SJSA1 (cell line): Measurements from ENCODE around the gene ARPC4. TPM values are rescaled to one million over a fixed set of nuclear protein-coding genes. Genes with fewer than 3 reads are reported as not detected.
"Not testable (repeated sequence)": the region's sequence is repeated elsewhere in the genome, so short reads cannot be mapped to it uniquely, and the experiment has no call there.

Experiments used
- DNase-seq, 2 experiments: peaks; one replicate each; pipeline ENCODE4 v3.0.0-alpha.2; 2015 to 2020; ENCODE audit warnings: low spot score in 2 of 2, low read depth in 1 of 2
- H3K27ac ChIP-seq: fragments of 250-450 bp; sonication (Bioruptor Pico); 2 replicates; pipeline ENCODE4 v1.5.1; 2020; ENCODE audit warnings: mild to moderate bottlenecking, moderate library complexity
- H3K27me3 ChIP-seq: fragments of 250-450 bp; sonication (Bioruptor Pico); replicated peaks from 2 replicates; pipeline ENCODE4 v1.5.1; 2020; ENCODE audit warnings: mild to moderate bottlenecking, moderate library complexity
- H3K36me3 ChIP-seq: fragments of 250-450 bp; sonication (Bioruptor Pico); 2 replicates; pipeline ENCODE4 v1.5.1; 2020; ENCODE audit warnings: mild to moderate bottlenecking
- H3K4me1 ChIP-seq: fragments of 250-450 bp; sonication (Bioruptor Pico); replicated peaks from 2 replicates; pipeline ENCODE4 v1.6.1; 2021; ENCODE audit warnings: mild to moderate bottlenecking
- H3K4me3 ChIP-seq: fragments of 250-450 bp; sonication (Bioruptor Pico); 2 replicates; pipeline ENCODE4 v1.5.1; 2020; ENCODE audit warnings: mild to moderate bottlenecking
- H3K9me3 ChIP-seq: fragments of 250-450 bp; sonication (Bioruptor Pico); replicated peaks from 2 replicates; pipeline ENCODE4 v1.5.1; 2020; ENCODE audit warnings: mild to moderate bottlenecking
- total RNA-seq: library from RNA; depleted of rRNA; stranded (reverse); fragments of >200 nt; shearing (Covaris generic); gene quantifications from 2 replicates; pipeline ENCODE4 v1.2.3, GENCODE V29; 2014

ARPC4 gene
- total RNA-seq, 1 experiment from 2014 or later = 270 TPM

- Histone ChIP-seq H3K4me3 (no peak overlapping the region), H3K27me3 (no peaks in the 10 kb centered on the region), H3K9me3 (no peaks in the 10 kb centered on the region), H3K27ac (no peak overlapping the region), H3K36me3 (peaks cover 23% of the 10 kb centered on the region), H3K4me1 (no peaks in the 10 kb centered on the region)
- DNase-seq = no peak
These were observed 31.9 kb upstream of the ARPC4 start for GRCh38 chr3:9760779-9761505.

GRCh38 chr3:9761919-9762318 lies 31.0 kb upstream of the ARPC4 start:
- no peak for DNase-seq
- no peaks in the 10 kb centered on the region for H3K4me1 ChIP-seq
- H3K36me3 ChIP-seq = peaks cover 14% of the 10 kb centered on the region
- no peak overlapping the region for H3K4me3 ChIP-seq
- H3K9me3 ChIP-seq = no peaks in the 10 kb centered on the region
- no peaks in the 10 kb centered on the region for H3K27me3 ChIP-seq
- no peak overlapping the region for H3K27ac ChIP-seq

- H3K27ac ChIP-seq = no peak overlapping the region
- peaks cover 7% of the 10 kb centered on the region for H3K36me3 ChIP-seq
- H3K9me3 ChIP-seq = no peaks in the 10 kb centered on the region
- H3K4me1 ChIP-seq = no peaks in the 10 kb centered on the region
- H3K4me3 ChIP-seq = no peak overlapping the region
- H3K27me3 ChIP-seq = no peaks in the 10 kb centered on the region
- DNase-seq = no peak
These were observed 30.0 kb upstream of the ARPC4 start for GRCh38 chr3:9762871-9763270.

- Histone ChIP-seq H3K27ac (no peak overlapping the region), H3K36me3 (no peaks in the 10 kb centered on the region), H3K4me3 (no peak overlapping the region), H3K27me3 (no peaks in the 10 kb centered on the region), H3K4me1 (peaks cover 10% of the 10 kb centered on the region), H3K9me3 (no peaks in the 10 kb centered on the region)
- DNase-seq = no peak
These were observed 27.0 kb upstream of the ARPC4 start for GRCh38 chr3:9765865-9766264.

- no peaks in the 10 kb centered on the region for H3K9me3 ChIP-seq
- H3K4me3 ChIP-seq = no peak overlapping the region
- no peaks in the 10 kb centered on the region for H3K27me3 ChIP-seq
- no peak overlapping the region for H3K27ac ChIP-seq
- peaks cover 10% of the 10 kb centered on the region for H3K4me1 ChIP-seq
- no peaks in the 10 kb centered on the region for H3K36me3 ChIP-seq
- no peak for DNase-seq
These were observed 25.5 kb upstream of the ARPC4 start for GRCh38 chr3:9767418-9767817.

- Histone ChIP-seq H3K4me1 (peaks cover 10% of the 10 kb centered on the region), H3K9me3 (no peaks in the 10 kb centered on the region), H3K27me3 (no peaks in the 10 kb centered on the region), H3K36me3 (no peaks in the 10 kb centered on the region), H3K4me3 (no peak overlapping the region), H3K27ac (no peak overlapping the region)
- no peak for DNase-seq
These were observed 24.6 kb upstream of the ARPC4 start for GRCh38 chr3:9768141-9768775.

GRCh38 chr3:9769012-9769411 lies 23.9 kb upstream of the ARPC4 start:
- Histone ChIP-seq H3K36me3 (no peaks in the 10 kb centered on the region), H3K4me1 (peaks cover 10% of the 10 kb centered on the region), H3K27me3 (no peaks in the 10 kb centered on the region), H3K9me3 (no peaks in the 10 kb centered on the region), H3K27ac (no peak overlapping the region), H3K4me3 (no peak overlapping the region)
- no peak for DNase-seq

- Histone ChIP-seq H3K27me3 (no peaks in the 10 kb centered on the region), H3K36me3 (no peaks in the 10 kb centered on the region), H3K9me3 (no peaks in the 10 kb centered on the region), H3K4me1 (peaks cover 10% of the 10 kb centered on the region), H3K27ac (no peak within 1 kb of the TSS), H3K4me3 (peak within 1 kb of the TSS; percentile 39)
- DNase-seq = peak; percentile 44 to 63
These were observed 23.2 kb upstream of the ARPC4 start, which contains the start of gene CAMK1 for GRCh38 chr3:9769426-9770275. TSS of gene CAMK1 (minus strand) at chr3:9769947. CDS start at chr3:9767749, 2,198 bp downstream.

- H3K36me3 ChIP-seq = no peaks in the 10 kb centered on the region
- no peaks in the 10 kb centered on the region for H3K27me3 ChIP-seq
- H3K4me3 ChIP-seq = peak overlapping the region; percentile 39
- DNase-seq = no peak
- H3K9me3 ChIP-seq = no peaks in the 10 kb centered on the region
- H3K27ac ChIP-seq = no peak overlapping the region
- H3K4me1 ChIP-seq = peaks cover 10% of the 10 kb centered on the region
These were observed 22.5 kb upstream of the ARPC4 start for GRCh38 chr3:9770276-9770812.

- not testable (repeated sequence) for H3K4me1 ChIP-seq, DNase-seq, H3K4me3 ChIP-seq, H3K27ac ChIP-seq, H3K9me3 ChIP-seq, H3K27me3 ChIP-seq, H3K36me3 ChIP-seq
These were observed 21.9 kb upstream of the ARPC4 start for GRCh38 chr3:9771007-9771406.

- no peaks in the 10 kb centered on the region for H3K27me3 ChIP-seq
- H3K4me1 ChIP-seq = peaks cover 16% of the 10 kb centered on the region
- H3K4me3 ChIP-seq = no peak overlapping the region
- H3K9me3 ChIP-seq = no peaks in the 10 kb centered on the region
- no peak overlapping the region for H3K27ac ChIP-seq
- no peak for DNase-seq
- H3K36me3 ChIP-seq = peaks cover 21% of the 10 kb centered on the region
These were observed 15.8 kb upstream of the ARPC4 start for GRCh38 chr3:9776896-9777693.

- Histone ChIP-seq H3K27ac (no peak overlapping the region), H3K4me3 (no peak overlapping the region), H3K9me3 (no peaks in the 10 kb centered on the region)
These were observed 15.2 kb upstream of the ARPC4 start for GRCh38 chr3:9777694-9778021.

More at GRCh38 chr3:9777694-9778021, 15.2 kb upstream of the ARPC4 start:
- Histone ChIP-seq H3K27me3 (no peaks in the 10 kb centered on the region), H3K4me1 (peaks cover 16% of the 10 kb centered on the region), H3K36me3 (peaks cover 25% of the 10 kb centered on the region)
- no peak for DNase-seq
